Aorta (tissue), 5 donors: Measurements from ENCODE around the gene VSTM5. TPM values are rescaled to one million over a fixed set of nuclear protein-coding genes. Genes with fewer than 3 reads are reported as not detected.
"Not testable (repeated sequence)": the region's sequence is repeated elsewhere in the genome, so short reads cannot be mapped to it uniquely, and the experiment has no call there.

Source experiments
- ATAC-seq: fragments of 200-7000 bp; cut with Tn5 transposase; one replicate; pipeline ENCODE4 v1.9.1; 2022; ENCODE audit warnings: moderate library complexity; ENCODE audit not compliant: low FRiP score
- DNase-seq, 2 donors: peaks; one replicate each; pipeline ENCODE4 v3.0.0-alpha.2; 2020
- H3K27ac ChIP-seq, 2 donors: one replicate each; pipeline ENCODE4 v1.5.1; 2013; ENCODE audit warnings: low read length in 2 of 2, mild to moderate bottlenecking in 2 of 2, moderate library complexity in 2 of 2, control low read depth in 1 of 2, inconsistent platforms in 1 of 2, low read depth in 1 of 2
- H3K27me3 ChIP-seq, 2 donors: one replicate each; pipeline ENCODE4 v1.6.1; 2013; ENCODE audit warnings: control low read depth in 1 of 2, low read length in 1 of 2, mild to moderate bottlenecking in 1 of 2, moderate library complexity in 1 of 2; ENCODE audit not compliant: insufficient read depth in 2 of 2, control insufficient read depth in 1 of 2
- H3K36me3 ChIP-seq, 2 donors: one replicate each; pipeline ENCODE4 v1.6.1; 2013; ENCODE audit warnings: control low read depth in 1 of 2, low read length in 1 of 2, mild to moderate bottlenecking in 1 of 2; ENCODE audit not compliant: insufficient read depth in 2 of 2, control insufficient read depth in 1 of 2
- H3K4me1 ChIP-seq, 2 donors: one replicate each; pipeline ENCODE4 v1.6.1; 2013; ENCODE audit warnings: low read length in 2 of 2, control low read depth in 1 of 2, mild to moderate bottlenecking in 1 of 2, moderate library complexity in 1 of 2; ENCODE audit not compliant: insufficient read depth in 2 of 2, control insufficient read depth in 1 of 2
- H3K4me3 ChIP-seq, 2 donors: one replicate each; pipeline ENCODE4 v1.5.1; 2013; ENCODE audit warnings: low read length in 2 of 2, control low read depth in 1 of 2, mild to moderate bottlenecking in 1 of 2
- H3K9me3 ChIP-seq: one replicate; pipeline ENCODE4 v1.6.1; 2013; ENCODE audit warnings: mild to moderate bottlenecking, low read length; ENCODE audit not compliant: control insufficient read depth
- WGBS, 2 donors: extraction: QIAGEN DNeasy Blood & Tissue Kit; methylation state at CpG; one replicate each; pipeline ENCODE4 v1.1.7; 2013; 5-methylcytosine and 5-hydroxymethylcytosine counted together
- intact Hi-C, 2 donors: fragments of 100-400 bp; cut with DNase I; formaldehyde crosslinking; loops; one replicate each; pipeline versions ENCODE4 v1.14.2 to v1.15.0; 2022
- polyA plus RNA-seq, 2 donors: library from polyadenylated mRNA; stranded (reverse); fragments of 200-250 nt; gene quantifications; one replicate each; pipeline ENCODE4 v1.2.3, GENCODE V29; 2013
- total RNA-seq, 2 donors: library from RNA; stranded (reverse); fragmentation: NEBNext Ultra II Directional; extraction: Animal tissue kit (Norgen Biotek cat#: 25700); gene quantifications; one replicate each; pipeline ENCODE4 v1.2.1, GENCODE V29; 2021
- donor health status: healthy with polysubstance abuse.
- donor health status: Bipolar disorder and iron deficiency.
- donor health status: DM: no; HTN: no; CAD: no.
- donor health status: DM: no; HTN: no; CAD: no.
- donor health status: DM: yes; HTN: yes; CAD: no.

Gene VSTM5
- total and polyA plus RNA-seq, 4 donors = 0.36 to 0.87 TPM; not detected in 2

- H3K27ac ChIP-seq, H3K27me3 ChIP-seq, H3K4me3 ChIP-seq, DNase-seq, ATAC-seq, H3K9me3 ChIP-seq, intact Hi-C loops, H3K4me1 ChIP-seq, H3K36me3 ChIP-seq: not testable (repeated sequence)
- 81 to 86% methylated on average over 2 of the region's 2 CpGs for WGBS, 2 donors
These were observed 18.0 kb upstream of the VSTM5 start for GRCh38 chr11:93868404-93868803.

- no peaks in the 10 kb centered on the region for H3K9me3 ChIP-seq
- H3K4me1 ChIP-seq = peaks cover 0 to 6% of the 10 kb centered on the region in 2 donors
- intact Hi-C loops = no loop called here
- no peak overlapping the region for H3K4me3 ChIP-seq
- DNase-seq (no peak), ATAC-seq (no peak)
- H3K36me3 ChIP-seq = no peaks in the 10 kb centered on the region
- H3K27ac ChIP-seq = no peak overlapping the region
- 50 to 52% methylated on average over 4 of the region's 4 CpGs for WGBS, 2 donors
- no peaks in the 10 kb centered on the region for H3K27me3 ChIP-seq
These were observed 11.4 kb upstream of the VSTM5 start for GRCh38 chr11:93861808-93862207.

- H3K4me3 ChIP-seq = no peak overlapping the region
- no peaks in the 10 kb centered on the region for H3K27me3 ChIP-seq
- intact Hi-C loops = no loop called here
- H3K36me3 ChIP-seq = no peaks in the 10 kb centered on the region
- H3K27ac ChIP-seq = no peak overlapping the region
- no peaks in the 10 kb centered on the region for H3K9me3 ChIP-seq
- DNase-seq = no peak
- WGBS, 2 donors = 31 to 36% methylated on average over 3 of the region's 3 CpGs
- no peak for ATAC-seq
- H3K4me1 ChIP-seq = peaks cover 0 to 6% of the 10 kb centered on the region in 2 donors
These were observed 7.8 kb upstream of the VSTM5 start for GRCh38 chr11:93858121-93858775.

GRCh38 chr11:93857413-93858120, 7.1 kb upstream of the VSTM5 start:
- ATAC-seq (peak; percentile 44), DNase-seq (no peak)
- 64 to 78% methylated on average over 3 of the region's 3 CpGs for WGBS, 2 donors
- Histone ChIP-seq H3K9me3 (no peaks in the 10 kb centered on the region), H3K4me3 (no peak overlapping the region), H3K36me3 (no peaks in the 10 kb centered on the region), H3K27ac (no peak overlapping the region), H3K4me1 (peaks cover 0 to 6% of the 10 kb centered on the region in 2 donors), H3K27me3 (no peaks in the 10 kb centered on the region)
- intact Hi-C loops = no loop called here

- no peak overlapping the region for H3K4me3 ChIP-seq
- H3K27me3 ChIP-seq = no peaks in the 10 kb centered on the region
- H3K36me3 ChIP-seq = no peaks in the 10 kb centered on the region
- peaks cover 0 to under 1% of the 10 kb centered on the region in 2 donors for H3K4me1 ChIP-seq
- 96 to 99% methylated on average over 5 of the region's 5 CpGs for WGBS, 2 donors
- H3K27ac ChIP-seq = no peak overlapping the region
- ATAC-seq (no peak), DNase-seq (no peak)
- no peaks in the 10 kb centered on the region for H3K9me3 ChIP-seq
- intact Hi-C loops = no loop called here
These were observed 1.8 kb upstream of the VSTM5 start for GRCh38 chr11:93852242-93852641.

- no peaks in the 10 kb centered on the region for H3K4me1 ChIP-seq
- H3K27ac ChIP-seq = no peak overlapping the region
- WGBS, 2 donors = 6 to 7% methylated on average over 61 to 67 of the region's 67 CpGs
- DNase-seq (peak; percentile 47 to 79), ATAC-seq (peak; percentile 64)
- H3K4me3 ChIP-seq = peak overlapping the region; percentile 70 to 77
- no peaks in the 10 kb centered on the region for H3K27me3 ChIP-seq
- H3K36me3 ChIP-seq = no peaks in the 10 kb centered on the region
- intact Hi-C loops = no loop called here
- no peaks in the 10 kb centered on the region for H3K9me3 ChIP-seq
These were observed 446 bp downstream of the VSTM5 start for GRCh38 chr11:93849751-93850593.

GRCh38 chr11:93849201-93849600, 1.2 kb downstream of the VSTM5 start:
- Histone ChIP-seq H3K27me3 (no peaks in the 10 kb centered on the region), H3K36me3 (no peaks in the 10 kb centered on the region), H3K4me1 (no peaks in the 10 kb centered on the region), H3K27ac (no peak overlapping the region), H3K9me3 (no peaks in the 10 kb centered on the region), H3K4me3 (no peak overlapping the region)
- 95 to 98% methylated on average over 5 of the region's 5 CpGs for WGBS, 2 donors
- intact Hi-C loops = no loop called here
- no peak for ATAC-seq
- no peak for DNase-seq

GRCh38 chr11:93846411-93846810, 4.0 kb downstream of the VSTM5 start:
- Histone ChIP-seq H3K4me3 (no peak overlapping the region), H3K27me3 (no peaks in the 10 kb centered on the region), H3K27ac (no peak overlapping the region), H3K36me3 (no peaks in the 10 kb centered on the region), H3K9me3 (no peaks in the 10 kb centered on the region), H3K4me1 (no peaks in the 10 kb centered on the region)
- DNase-seq = no peak
- 90 to 92% methylated on average over 2 of the region's 2 CpGs for WGBS, 2 donors
- intact Hi-C loops = no loop called here
- ATAC-seq = no peak
